K562 (cell line): ENCODE data around the gene IL4I1. TPM values are rescaled to one million over a fixed set of nuclear protein-coding genes. Genes with fewer than 3 reads are reported as not detected.
A peak's percentile ranks its signal among the peaks of the same experiment; 100 is the strongest.

ENCODE experiments used
- ARHGAP35 ChIP-seq: fragments of 450-650 bp; IDR thresholded peaks from 2 replicates; pipeline ENCODE4 v1.6.1; 2018; ENCODE audit not compliant: partially characterized antibody
- ASH1L ChIP-seq: fragments of 450-650 bp; IDR thresholded peaks from 2 replicates; pipeline ENCODE4 v1.6.1; 2018; ENCODE audit warnings: borderline replicate concordance, mild to moderate bottlenecking, low read depth; ENCODE audit not compliant: partially characterized antibody
- CREBBP ChIP-seq: IDR thresholded peaks from one replicate; pipeline ENCODE4 v1.6.1; 2012; ENCODE audit warnings: low read depth, mild to moderate bottlenecking, control low read depth, inconsistent platforms, low read length
- DPF2 ChIP-seq: fragments of 450-650 bp; IDR thresholded peaks from 2 replicates; pipeline ENCODE4 v1.6.1; 2016
- HDAC3 ChIP-seq: fragments of 450-650 bp; IDR thresholded peaks from 2 replicates; pipeline ENCODE4 v1.6.1; 2018; ENCODE audit warnings: borderline replicate concordance, mild to moderate bottlenecking, moderate library complexity; ENCODE audit not compliant: partially characterized antibody
- HSF4 ChIP-seq: fragments of 250-450 bp; sonication (Bioruptor Pico); IDR thresholded peaks from 2 replicates; pipeline ENCODE4 v2.1.2; 2022; ENCODE audit warnings: mild to moderate bottlenecking, moderate library complexity, borderline replicate concordance
- MAFK ChIP-seq: IDR thresholded peaks from 2 replicates; pipeline ENCODE4 v1.6.1; 2011; ENCODE audit warnings: low read length, improper control_type of control experiment
- MTA1 ChIP-seq: fragments of 450-650 bp; IDR thresholded peaks from 2 replicates; pipeline ENCODE4 v1.6.1; 2017; ENCODE audit warnings: borderline replicate concordance
- POLR2A ChIP-seq: fragments of 450-650 bp; conservative IDR thresholded peaks from 2 replicates; pipeline ENCODE4 v1.6.1; 2016
- PURB ChIP-seq: sonication (generic); formaldehyde crosslinking; IDR thresholded peaks from 2 replicates; pipeline ENCODE4 v1.9.0; 2021; ENCODE audit warnings: low read depth, mild to moderate bottlenecking, missing genetic modification reagents
- RBBP5 ChIP-seq: fragments of 200-600 bp; sonication (generic); IDR thresholded peaks from 2 replicates; pipeline ENCODE4 v1.6.1; 2012; ENCODE audit warnings: borderline replicate concordance, mild to moderate bottlenecking, low read length, control low read depth, inconsistent platforms; ENCODE audit not compliant: insufficient read depth, poor library complexity, severe bottlenecking
- SMAD1 ChIP-seq: fragments of 150-350 bp; IDR thresholded peaks from 2 replicates; pipeline ENCODE4 v1.6.1; 2014; ENCODE audit warnings: low read length, low read depth; ENCODE audit not compliant: partially characterized antibody
- TSC22D4 ChIP-seq: fragments of 450-650 bp; IDR thresholded peaks from 2 replicates; pipeline ENCODE4 v1.6.1; 2016; ENCODE audit warnings: missing genetic modification characterization, missing biosample characterization, control low read depth
- ZNF445 ChIP-seq: fragments of 250-450 bp; sonication (Bioruptor Pico); IDR thresholded peaks from 2 replicates; pipeline ENCODE4 v1.4.0; 2020; ENCODE audit warnings: low read depth, mild to moderate bottlenecking, moderate library complexity
- ZNF778 ChIP-seq: fragments of 450-650 bp; formaldehyde crosslinking; IDR thresholded peaks from 2 replicates; pipeline ENCODE4 v1.4.0; 2020; ENCODE audit warnings: mild to moderate bottlenecking, moderate library complexity
- polyA plus RNA-seq, 8 experiments: library from polyadenylated mRNA; depleted of rRNA in 4 of 8; stranded (reverse) in 5 of 8; unstranded in 3 of 8; fragments of >200 nt; fragmentation: Nextera tagmentation in 2 of 8; fragmentation: Illumina TruSeq in 1 of 8; extraction: Ambion mirVana in 2 of 8; extraction: Trizol in 1 of 8; gene quantifications; 2 replicates each; pipeline versions ENCODE4 v1.2.1 to v1.2.3, GENCODE V29; 2011 to 2014; ENCODE audit warnings: inconsistent platforms in 1 of 8, missing spikeins in 1 of 8
- total RNA-seq, 7 experiments: library from RNA; depleted of rRNA in 6 of 7; stranded (reverse); fragments of >200 nt in 6 of 7; fragmentation: Illumina TruSeq in 2 of 7; extraction: Trizol in 2 of 7; gene quantifications; 2 replicates each; pipeline versions ENCODE4 v1.2.1 to v1.2.3, GENCODE V29; 2011 to 2021; ENCODE audit warnings: low replicate concordance in 1 of 7
- TF ChIP-seq, protein P1 (sequence below): fragments of 450-650 bp; IDR thresholded peaks from 2 replicates; pipeline ENCODE4 v1.6.1; 2016; ENCODE audit warnings: mild to moderate bottlenecking, moderate library complexity
- TF ChIP-seq, protein P2 (sequence below): IDR thresholded peaks from 2 replicates; pipeline ENCODE4 v1.6.1; 2011; ENCODE audit not compliant: insufficient read length; ENCODE audit errors: extremely low read depth

The IL4I1 gene
- total and polyA plus RNA-seq, 9 of the 15 experiments (the other 6 are each of a cell fraction or from before 2014, with no cell fraction given): 0.06 to 0.95 (median 0.43) TPM; not detected in 2

DNA sequence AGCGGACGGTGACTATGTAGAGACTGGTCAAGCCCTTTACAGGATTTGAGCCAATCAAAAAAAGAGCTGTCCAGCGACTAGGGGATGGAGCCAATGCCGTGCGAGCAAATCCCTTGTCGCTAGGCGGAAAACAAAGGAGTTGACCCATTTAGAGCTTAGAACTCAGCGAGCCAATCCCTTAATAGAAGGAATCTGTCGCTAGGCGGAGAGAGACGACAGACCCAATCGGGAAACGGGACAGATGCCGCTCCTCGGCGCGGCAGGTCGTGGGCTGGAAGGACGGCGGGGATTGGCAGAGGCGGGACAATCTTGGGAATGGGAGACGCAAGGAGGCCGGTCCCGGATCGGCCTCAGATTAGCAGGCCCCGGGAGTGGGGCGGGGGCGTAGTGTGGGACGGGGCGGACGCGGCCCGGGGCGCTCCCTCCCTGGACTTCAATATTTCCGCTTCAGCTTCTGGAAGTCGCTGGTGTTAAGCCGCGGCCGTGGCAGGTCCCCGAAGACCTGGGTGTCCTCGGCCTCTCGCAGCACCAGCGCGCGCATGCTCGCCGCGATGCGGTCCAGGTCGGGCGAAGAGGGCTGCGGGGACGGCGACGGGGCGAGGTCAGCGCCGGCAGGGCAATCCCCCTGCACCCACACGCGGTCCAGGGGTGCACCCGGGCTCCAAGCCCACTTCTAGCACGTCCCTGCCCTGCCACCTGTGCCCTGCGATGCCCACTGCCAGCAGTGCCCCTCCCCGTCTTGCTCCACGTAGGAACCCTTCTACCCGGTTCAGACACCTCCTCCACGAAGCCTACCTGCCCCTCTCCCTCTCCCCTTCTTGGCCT, 27.0 kb downstream of the IL4I1 start (continued):
- TF ChIP-seq, protein P1, sequence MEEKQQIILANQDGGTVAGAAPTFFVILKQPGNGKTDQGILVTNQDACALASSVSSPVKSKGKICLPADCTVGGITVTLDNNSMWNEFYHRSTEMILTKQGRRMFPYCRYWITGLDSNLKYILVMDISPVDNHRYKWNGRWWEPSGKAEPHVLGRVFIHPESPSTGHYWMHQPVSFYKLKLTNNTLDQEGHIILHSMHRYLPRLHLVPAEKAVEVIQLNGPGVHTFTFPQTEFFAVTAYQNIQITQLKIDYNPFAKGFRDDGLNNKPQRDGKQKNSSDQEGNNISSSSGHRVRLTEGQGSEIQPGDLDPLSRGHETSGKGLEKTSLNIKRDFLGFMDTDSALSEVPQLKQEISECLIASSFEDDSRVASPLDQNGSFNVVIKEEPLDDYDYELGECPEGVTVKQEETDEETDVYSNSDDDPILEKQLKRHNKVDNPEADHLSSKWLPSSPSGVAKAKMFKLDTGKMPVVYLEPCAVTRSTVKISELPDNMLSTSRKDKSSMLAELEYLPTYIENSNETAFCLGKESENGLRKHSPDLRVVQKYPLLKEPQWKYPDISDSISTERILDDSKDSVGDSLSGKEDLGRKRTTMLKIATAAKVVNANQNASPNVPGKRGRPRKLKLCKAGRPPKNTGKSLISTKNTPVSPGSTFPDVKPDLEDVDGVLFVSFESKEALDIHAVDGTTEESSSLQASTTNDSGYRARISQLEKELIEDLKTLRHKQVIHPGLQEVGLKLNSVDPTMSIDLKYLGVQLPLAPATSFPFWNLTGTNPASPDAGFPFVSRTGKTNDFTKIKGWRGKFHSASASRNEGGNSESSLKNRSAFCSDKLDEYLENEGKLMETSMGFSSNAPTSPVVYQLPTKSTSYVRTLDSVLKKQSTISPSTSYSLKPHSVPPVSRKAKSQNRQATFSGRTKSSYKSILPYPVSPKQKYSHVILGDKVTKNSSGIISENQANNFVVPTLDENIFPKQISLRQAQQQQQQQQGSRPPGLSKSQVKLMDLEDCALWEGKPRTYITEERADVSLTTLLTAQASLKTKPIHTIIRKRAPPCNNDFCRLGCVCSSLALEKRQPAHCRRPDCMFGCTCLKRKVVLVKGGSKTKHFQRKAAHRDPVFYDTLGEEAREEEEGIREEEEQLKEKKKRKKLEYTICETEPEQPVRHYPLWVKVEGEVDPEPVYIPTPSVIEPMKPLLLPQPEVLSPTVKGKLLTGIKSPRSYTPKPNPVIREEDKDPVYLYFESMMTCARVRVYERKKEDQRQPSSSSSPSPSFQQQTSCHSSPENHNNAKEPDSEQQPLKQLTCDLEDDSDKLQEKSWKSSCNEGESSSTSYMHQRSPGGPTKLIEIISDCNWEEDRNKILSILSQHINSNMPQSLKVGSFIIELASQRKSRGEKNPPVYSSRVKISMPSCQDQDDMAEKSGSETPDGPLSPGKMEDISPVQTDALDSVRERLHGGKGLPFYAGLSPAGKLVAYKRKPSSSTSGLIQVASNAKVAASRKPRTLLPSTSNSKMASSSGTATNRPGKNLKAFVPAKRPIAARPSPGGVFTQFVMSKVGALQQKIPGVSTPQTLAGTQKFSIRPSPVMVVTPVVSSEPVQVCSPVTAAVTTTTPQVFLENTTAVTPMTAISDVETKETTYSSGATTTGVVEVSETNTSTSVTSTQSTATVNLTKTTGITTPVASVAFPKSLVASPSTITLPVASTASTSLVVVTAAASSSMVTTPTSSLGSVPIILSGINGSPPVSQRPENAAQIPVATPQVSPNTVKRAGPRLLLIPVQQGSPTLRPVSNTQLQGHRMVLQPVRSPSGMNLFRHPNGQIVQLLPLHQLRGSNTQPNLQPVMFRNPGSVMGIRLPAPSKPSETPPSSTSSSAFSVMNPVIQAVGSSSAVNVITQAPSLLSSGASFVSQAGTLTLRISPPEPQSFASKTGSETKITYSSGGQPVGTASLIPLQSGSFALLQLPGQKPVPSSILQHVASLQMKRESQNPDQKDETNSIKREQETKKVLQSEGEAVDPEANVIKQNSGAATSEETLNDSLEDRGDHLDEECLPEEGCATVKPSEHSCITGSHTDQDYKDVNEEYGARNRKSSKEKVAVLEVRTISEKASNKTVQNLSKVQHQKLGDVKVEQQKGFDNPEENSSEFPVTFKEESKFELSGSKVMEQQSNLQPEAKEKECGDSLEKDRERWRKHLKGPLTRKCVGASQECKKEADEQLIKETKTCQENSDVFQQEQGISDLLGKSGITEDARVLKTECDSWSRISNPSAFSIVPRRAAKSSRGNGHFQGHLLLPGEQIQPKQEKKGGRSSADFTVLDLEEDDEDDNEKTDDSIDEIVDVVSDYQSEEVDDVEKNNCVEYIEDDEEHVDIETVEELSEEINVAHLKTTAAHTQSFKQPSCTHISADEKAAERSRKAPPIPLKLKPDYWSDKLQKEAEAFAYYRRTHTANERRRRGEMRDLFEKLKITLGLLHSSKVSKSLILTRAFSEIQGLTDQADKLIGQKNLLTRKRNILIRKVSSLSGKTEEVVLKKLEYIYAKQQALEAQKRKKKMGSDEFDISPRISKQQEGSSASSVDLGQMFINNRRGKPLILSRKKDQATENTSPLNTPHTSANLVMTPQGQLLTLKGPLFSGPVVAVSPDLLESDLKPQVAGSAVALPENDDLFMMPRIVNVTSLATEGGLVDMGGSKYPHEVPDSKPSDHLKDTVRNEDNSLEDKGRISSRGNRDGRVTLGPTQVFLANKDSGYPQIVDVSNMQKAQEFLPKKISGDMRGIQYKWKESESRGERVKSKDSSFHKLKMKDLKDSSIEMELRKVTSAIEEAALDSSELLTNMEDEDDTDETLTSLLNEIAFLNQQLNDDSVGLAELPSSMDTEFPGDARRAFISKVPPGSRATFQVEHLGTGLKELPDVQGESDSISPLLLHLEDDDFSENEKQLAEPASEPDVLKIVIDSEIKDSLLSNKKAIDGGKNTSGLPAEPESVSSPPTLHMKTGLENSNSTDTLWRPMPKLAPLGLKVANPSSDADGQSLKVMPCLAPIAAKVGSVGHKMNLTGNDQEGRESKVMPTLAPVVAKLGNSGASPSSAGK: peak; percentile 88; the same call in 1 of the 2 replicates
- no peak for TF ChIP-seq PURB (CRISPR knock-in tag)
- no peak for TF ChIP-seq TSC22D4 (tag)
- no peak for TF ChIP-seq ARHGAP35
- no peak for TF ChIP-seq MAFK
- TF ChIP-seq ZNF445: no peak
- TF ChIP-seq, protein P2, sequence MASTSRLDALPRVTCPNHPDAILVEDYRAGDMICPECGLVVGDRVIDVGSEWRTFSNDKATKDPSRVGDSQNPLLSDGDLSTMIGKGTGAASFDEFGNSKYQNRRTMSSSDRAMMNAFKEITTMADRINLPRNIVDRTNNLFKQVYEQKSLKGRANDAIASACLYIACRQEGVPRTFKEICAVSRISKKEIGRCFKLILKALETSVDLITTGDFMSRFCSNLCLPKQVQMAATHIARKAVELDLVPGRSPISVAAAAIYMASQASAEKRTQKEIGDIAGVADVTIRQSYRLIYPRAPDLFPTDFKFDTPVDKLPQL: no peak
- TF ChIP-seq RBBP5: peak; percentile 67
- TF ChIP-seq POLR2A: peak; percentile 60
- TF ChIP-seq ZNF778 (CRISPR knock-in tag): no peak
- no peak for TF ChIP-seq SMAD1
- no peak for TF ChIP-seq HSF4 (CRISPR knock-in tag)
- TF ChIP-seq DPF2: no peak; the same call in 1 of the 2 replicates
- TF ChIP-seq MTA1: no peak
- no peak for TF ChIP-seq CREBBP
- TF ChIP-seq ASH1L: peak; percentile 96
- TF ChIP-seq HDAC3: no peak
